ENCODE data around the gene COTL1.

DNA sequence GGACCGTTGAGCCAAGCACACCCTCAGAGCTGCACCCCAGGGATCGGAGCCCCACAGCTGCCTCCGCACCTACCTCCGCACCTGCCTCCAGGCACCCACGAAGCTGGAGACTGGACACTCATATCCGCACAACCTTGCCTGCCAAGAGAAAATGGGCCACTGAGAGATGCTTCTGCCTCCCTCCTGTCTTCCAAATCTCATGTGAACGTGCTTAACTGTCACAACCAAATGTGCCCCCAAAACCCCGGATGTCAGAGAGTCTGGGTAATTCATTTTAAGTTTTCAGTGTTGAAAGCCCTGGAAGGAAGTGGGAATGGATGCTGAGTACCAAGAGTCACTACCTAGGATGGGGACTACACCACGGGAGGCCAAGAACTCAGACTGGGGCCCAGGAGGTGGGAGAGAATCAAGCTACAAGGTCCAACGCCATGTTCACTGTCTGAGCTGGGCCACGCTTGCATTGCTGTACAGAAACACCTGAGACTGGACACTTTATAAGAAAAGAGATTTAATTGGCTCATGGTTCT, 63.9 kb downstream of the COTL1 start:
- TF ChIP-seq, protein P1, sequence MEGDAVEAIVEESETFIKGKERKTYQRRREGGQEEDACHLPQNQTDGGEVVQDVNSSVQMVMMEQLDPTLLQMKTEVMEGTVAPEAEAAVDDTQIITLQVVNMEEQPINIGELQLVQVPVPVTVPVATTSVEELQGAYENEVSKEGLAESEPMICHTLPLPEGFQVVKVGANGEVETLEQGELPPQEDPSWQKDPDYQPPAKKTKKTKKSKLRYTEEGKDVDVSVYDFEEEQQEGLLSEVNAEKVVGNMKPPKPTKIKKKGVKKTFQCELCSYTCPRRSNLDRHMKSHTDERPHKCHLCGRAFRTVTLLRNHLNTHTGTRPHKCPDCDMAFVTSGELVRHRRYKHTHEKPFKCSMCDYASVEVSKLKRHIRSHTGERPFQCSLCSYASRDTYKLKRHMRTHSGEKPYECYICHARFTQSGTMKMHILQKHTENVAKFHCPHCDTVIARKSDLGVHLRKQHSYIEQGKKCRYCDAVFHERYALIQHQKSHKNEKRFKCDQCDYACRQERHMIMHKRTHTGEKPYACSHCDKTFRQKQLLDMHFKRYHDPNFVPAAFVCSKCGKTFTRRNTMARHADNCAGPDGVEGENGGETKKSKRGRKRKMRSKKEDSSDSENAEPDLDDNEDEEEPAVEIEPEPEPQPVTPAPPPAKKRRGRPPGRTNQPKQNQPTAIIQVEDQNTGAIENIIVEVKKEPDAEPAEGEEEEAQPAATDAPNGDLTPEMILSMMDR (IDR thresholded peaks at IDR 0.05; ENCODE audit: insufficient read depth, low read length, poor library complexity, severe bottlenecking), result no peak
- TF ChIP-seq EZH2phosphoT487 (conservative IDR thresholded peaks at IDR 0.05; ENCODE audit: low read length), result no peak
